ENCODE results near the gene HSD17B3. TPM values are rescaled to one million over a fixed set of nuclear protein-coding genes. Genes with fewer than 3 reads are reported as not detected.
A peak's percentile ranks its signal among the peaks of the same experiment; 100 is the strongest.
"Not testable (repeated sequence)": the region's sequence is repeated elsewhere in the genome, so short reads cannot be mapped to it uniquely, and the experiment has no call there.

The HSD17B3 gene
- total RNA-seq, 1 donor from 2014 or later = not detected

DNA sequence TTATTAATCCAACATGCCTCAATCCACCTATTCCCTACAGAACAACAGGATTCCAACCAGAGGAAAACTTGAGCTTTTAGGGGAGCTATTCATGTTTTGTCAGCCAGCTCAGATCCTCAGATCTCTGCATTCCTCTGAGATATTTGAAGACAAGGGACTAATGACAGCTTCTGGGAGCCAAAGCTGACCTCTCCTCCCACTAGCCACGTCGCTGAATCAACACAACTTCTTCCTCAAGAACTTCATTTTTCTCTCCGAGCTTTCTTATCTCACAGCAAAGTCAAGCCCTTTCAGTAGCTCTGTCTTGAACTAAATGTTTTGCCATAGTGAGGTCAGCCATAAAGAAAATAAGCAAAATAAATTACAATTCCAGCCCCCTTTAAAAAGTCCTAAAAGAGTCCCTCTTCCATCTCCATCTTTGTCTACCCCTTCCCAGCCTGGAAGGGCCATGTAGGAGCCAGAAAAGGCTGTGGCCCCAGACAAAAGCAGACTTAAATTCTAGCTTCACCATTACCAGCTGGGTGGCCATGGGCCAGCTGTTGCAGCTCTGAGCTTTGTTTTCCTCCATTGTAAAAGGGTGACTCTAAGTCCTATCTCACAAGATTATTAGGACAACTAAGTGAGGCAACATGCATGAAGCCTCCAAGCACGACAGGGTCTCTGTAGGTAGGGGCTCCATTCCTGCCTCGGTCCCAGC lies 65.0 kb downstream of the HSD17B3 start:
- Histone ChIP-seq H3K27me3 (no peaks in the 10 kb centered on the region), H3F3A (ENCODE audit: low read depth) (peaks cover 4% of the 10 kb centered on the region), H3K9me3 (ENCODE audit: low read depth) (no peaks in the 10 kb centered on the region), H3K36me3 (no peaks in the 10 kb centered on the region), H2AFZ (replicated peaks) (peak overlapping the region; percentile 63), H3K4me1 (peaks cover 12% of the 10 kb centered on the region), H4K20me1 (ENCODE audit: low read depth) (no peaks in the 10 kb centered on the region), H3K4me3 (no peak overlapping the region), H3K9ac (no peak overlapping the region), H3K27ac (no peak overlapping the region), H3K79me2 (ENCODE audit: low read depth) (no peaks in the 10 kb centered on the region), H3K4me2 (no peak overlapping the region)
- TF ChIP-seq EZH2phosphoT487 (IDR thresholded peaks at IDR 0.05) = no peak
- no peak for TF ChIP-seq EZH2 (IDR thresholded peaks at IDR 0.05)
- TF ChIP-seq, protein P1, sequence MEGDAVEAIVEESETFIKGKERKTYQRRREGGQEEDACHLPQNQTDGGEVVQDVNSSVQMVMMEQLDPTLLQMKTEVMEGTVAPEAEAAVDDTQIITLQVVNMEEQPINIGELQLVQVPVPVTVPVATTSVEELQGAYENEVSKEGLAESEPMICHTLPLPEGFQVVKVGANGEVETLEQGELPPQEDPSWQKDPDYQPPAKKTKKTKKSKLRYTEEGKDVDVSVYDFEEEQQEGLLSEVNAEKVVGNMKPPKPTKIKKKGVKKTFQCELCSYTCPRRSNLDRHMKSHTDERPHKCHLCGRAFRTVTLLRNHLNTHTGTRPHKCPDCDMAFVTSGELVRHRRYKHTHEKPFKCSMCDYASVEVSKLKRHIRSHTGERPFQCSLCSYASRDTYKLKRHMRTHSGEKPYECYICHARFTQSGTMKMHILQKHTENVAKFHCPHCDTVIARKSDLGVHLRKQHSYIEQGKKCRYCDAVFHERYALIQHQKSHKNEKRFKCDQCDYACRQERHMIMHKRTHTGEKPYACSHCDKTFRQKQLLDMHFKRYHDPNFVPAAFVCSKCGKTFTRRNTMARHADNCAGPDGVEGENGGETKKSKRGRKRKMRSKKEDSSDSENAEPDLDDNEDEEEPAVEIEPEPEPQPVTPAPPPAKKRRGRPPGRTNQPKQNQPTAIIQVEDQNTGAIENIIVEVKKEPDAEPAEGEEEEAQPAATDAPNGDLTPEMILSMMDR (IDR thresholded peaks at IDR 0.05) = no peak
- H3K4me3 Mint-ChIP-seq = no peak overlapping the region
- H3K4me1 Mint-ChIP-seq = no peaks in the 10 kb centered on the region
- no peaks in the 10 kb centered on the region for H3K36me3 Mint-ChIP-seq
- DNase-seq (ENCODE audit: low spot score) = peak; percentile 14
- H3K27me3 Mint-ChIP-seq (ENCODE audit: insufficient read depth, low read depth) = peaks cover 8% of the 10 kb centered on the region
- H3K9me3 Mint-ChIP-seq = no peaks in the 10 kb centered on the region
- no peak overlapping the region for H3K27ac Mint-ChIP-seq

DNA sequence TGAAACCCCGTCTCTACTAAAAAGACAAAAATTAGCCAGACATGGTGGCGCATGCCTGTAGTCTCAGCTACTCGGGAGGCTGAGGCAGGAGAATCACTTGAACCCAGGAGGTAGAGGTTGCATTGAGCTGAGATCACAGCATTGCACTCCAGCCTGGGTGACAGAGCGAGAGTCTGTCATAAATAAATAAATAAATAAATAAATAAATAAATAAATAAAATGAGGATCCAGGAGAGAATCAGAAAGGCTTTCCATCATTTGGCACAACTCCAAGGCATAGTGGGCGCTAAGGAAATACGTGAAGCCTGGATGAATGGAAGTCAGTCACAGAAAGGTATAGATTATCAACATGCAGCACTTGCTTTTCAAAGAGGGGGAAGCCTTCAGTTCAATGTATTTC lies 65.6 kb downstream of the HSD17B3 start:
- H3K4me1 Mint-ChIP-seq; H3K9ac ChIP-seq; H3K27ac ChIP-seq; H3K36me3 Mint-ChIP-seq; H3K4me3 Mint-ChIP-seq; H3K27me3 ChIP-seq; H3K4me3 ChIP-seq; H4K20me1 ChIP-seq (ENCODE audit: low read depth); H3F3A ChIP-seq (ENCODE audit: low read depth); H3K9me3 Mint-ChIP-seq; H3K9me3 ChIP-seq (ENCODE audit: low read depth); H3K27me3 Mint-ChIP-seq (ENCODE audit: insufficient read depth, low read depth); H3K36me3 ChIP-seq; H3K27ac Mint-ChIP-seq; H3K4me2 ChIP-seq; DNase-seq (ENCODE audit: low spot score); H3K79me2 ChIP-seq (ENCODE audit: low read depth): not testable (repeated sequence)
- peaks cover 12% of the 10 kb centered on the region for H3K4me1 ChIP-seq
- peak overlapping the region; percentile 63 for H2AFZ ChIP-seq (replicated peaks)

DNA sequence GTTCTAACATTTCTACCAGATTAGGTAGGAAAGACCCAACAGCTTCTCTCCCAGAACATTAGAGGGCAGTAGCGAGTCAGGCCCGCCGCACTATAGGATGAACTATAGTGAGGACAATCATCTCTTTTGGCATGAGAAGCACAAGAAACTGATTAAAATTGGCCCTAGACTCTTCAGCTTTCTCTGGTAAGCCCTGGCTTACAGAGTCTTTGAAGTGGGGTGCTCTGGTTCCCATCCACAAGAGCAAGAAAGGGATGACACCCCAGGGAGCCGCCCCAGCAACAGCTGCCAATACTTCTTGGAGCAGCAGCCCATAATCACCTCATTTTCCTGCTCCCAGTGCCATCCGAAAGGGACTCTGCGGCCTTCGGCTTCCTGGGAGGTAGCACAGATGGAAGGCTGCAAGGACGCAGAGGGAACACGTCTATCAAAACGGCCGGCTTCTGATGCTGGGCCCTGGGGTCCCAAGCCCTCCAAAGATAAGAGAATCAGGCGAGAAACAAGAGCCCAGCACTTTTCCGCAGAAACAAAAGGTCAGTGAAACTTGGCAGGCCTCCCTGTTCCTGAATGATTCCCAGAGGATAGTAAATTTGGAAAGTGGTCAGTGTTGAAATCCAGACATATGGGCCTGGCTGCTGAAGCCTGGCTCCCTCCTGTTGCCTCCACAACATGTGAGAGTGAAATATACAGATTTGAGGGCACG lies 69.3 kb downstream of the HSD17B3 start:
- Histone ChIP-seq H3K36me3 (no peaks in the 10 kb centered on the region), H3K27me3 (no peaks in the 10 kb centered on the region), H2AFZ (replicated peaks) (peak overlapping the region; percentile 97), H3F3A (ENCODE audit: low read depth) (peaks cover 4% of the 10 kb centered on the region), H3K79me2 (ENCODE audit: low read depth) (no peaks in the 10 kb centered on the region), H3K4me2 (no peak overlapping the region), H4K20me1 (ENCODE audit: low read depth) (no peaks in the 10 kb centered on the region), H3K4me3 (no peak overlapping the region), H3K9me3 (ENCODE audit: low read depth) (no peaks in the 10 kb centered on the region), H3K9ac (no peak overlapping the region), H3K4me1 (peaks cover 12% of the 10 kb centered on the region), H3K27ac (no peak overlapping the region)
- Mint-ChIP-seq H3K27ac (no peak overlapping the region), H3K27me3 (ENCODE audit: insufficient read depth, low read depth) (peaks cover 3% of the 10 kb centered on the region), H3K4me3 (no peak overlapping the region), H3K4me1 (no peaks in the 10 kb centered on the region), H3K36me3 (no peaks in the 10 kb centered on the region), H3K9me3 (peaks cover under 1% of the 10 kb centered on the region)
- TF ChIP-seq, protein P1 (IDR thresholded peaks at IDR 0.05) = peak; percentile 88
- no peak for TF ChIP-seq EZH2phosphoT487 (IDR thresholded peaks at IDR 0.05)
- DNase-seq (ENCODE audit: low spot score) = peak; percentile 60

DNA sequence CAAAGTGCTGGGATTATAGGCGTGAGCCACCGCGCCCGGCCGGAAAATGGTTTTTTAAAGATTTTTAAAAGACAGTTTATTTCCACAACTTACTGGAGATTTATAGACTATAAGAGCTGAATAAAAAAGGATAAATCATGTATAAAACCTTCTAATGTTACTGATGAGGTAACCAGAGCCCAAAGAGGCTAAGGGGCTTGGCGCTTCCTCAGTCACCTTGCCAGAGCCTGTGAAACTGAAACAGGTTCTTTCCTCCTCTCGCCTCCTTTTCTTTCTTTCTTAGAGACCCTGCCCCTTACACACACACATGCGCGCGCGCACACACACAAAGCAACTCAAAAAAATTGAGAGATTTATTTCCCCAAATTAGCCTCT lies 69.8 kb downstream of the HSD17B3 start:
- peaks cover 3% of the 10 kb centered on the region for H3K27me3 Mint-ChIP-seq (ENCODE audit: insufficient read depth, low read depth)
- peaks cover 4% of the 10 kb centered on the region for H3F3A ChIP-seq (ENCODE audit: low read depth)
- no peak overlapping the region for H3K27ac ChIP-seq
- peaks cover 8% of the 10 kb centered on the region for H3K4me1 ChIP-seq
- no peak overlapping the region for H3K4me3 Mint-ChIP-seq
- no peaks in the 10 kb centered on the region for H3K79me2 ChIP-seq (ENCODE audit: low read depth)
- no peaks in the 10 kb centered on the region for H3K27me3 ChIP-seq
- no peak overlapping the region for H3K9ac ChIP-seq
- H2AFZ ChIP-seq (replicated peaks) = peak overlapping the region; percentile 97
- peaks cover 2% of the 10 kb centered on the region for H3K9me3 Mint-ChIP-seq
- H4K20me1 ChIP-seq (ENCODE audit: low read depth) = no peaks in the 10 kb centered on the region
- H3K9me3 ChIP-seq (ENCODE audit: low read depth) = no peaks in the 10 kb centered on the region
- H3K27ac Mint-ChIP-seq = no peak overlapping the region
- no peaks in the 10 kb centered on the region for H3K36me3 ChIP-seq
- no peaks in the 10 kb centered on the region for H3K36me3 Mint-ChIP-seq
- no peak overlapping the region for H3K4me3 ChIP-seq
- no peak overlapping the region for H3K4me2 ChIP-seq
- TF ChIP-seq, protein P1 (IDR thresholded peaks at IDR 0.05) = no peak
- TF ChIP-seq EZH2 (IDR thresholded peaks at IDR 0.05) = no peak
- TF ChIP-seq EZH2phosphoT487 (IDR thresholded peaks at IDR 0.05) = no peak
- no peaks in the 10 kb centered on the region for H3K4me1 Mint-ChIP-seq
- no peak for DNase-seq (ENCODE audit: low spot score)
